D721Med (cell line): ENCODE results near the gene FHAD1.
"Not testable (repeated sequence)": the region's sequence is repeated elsewhere in the genome, so short reads cannot be mapped to it uniquely, and the experiment has no call there.

Experiments used
- DNase-seq: peaks from one replicate; pipeline ENCODE4 v3.0.0; 2011; ENCODE audit warnings: low spot score; ENCODE audit not compliant: insufficient read length
- FAIRE-seq: peaks from 2 replicates; lab custom pipeline; 2011; peaks lifted over from hg19 to GRCh38; lab: Jason Lieb, UNC
- CTCF ChIP-seq: IDR thresholded peaks from 2 replicates; pipeline ENCODE4 v1.5.1; 2012; ENCODE audit warnings: mild to moderate bottlenecking, control low read depth; ENCODE audit not compliant: insufficient read depth; ENCODE audit errors: missing control alignments

Gene FHAD1

DNA sequence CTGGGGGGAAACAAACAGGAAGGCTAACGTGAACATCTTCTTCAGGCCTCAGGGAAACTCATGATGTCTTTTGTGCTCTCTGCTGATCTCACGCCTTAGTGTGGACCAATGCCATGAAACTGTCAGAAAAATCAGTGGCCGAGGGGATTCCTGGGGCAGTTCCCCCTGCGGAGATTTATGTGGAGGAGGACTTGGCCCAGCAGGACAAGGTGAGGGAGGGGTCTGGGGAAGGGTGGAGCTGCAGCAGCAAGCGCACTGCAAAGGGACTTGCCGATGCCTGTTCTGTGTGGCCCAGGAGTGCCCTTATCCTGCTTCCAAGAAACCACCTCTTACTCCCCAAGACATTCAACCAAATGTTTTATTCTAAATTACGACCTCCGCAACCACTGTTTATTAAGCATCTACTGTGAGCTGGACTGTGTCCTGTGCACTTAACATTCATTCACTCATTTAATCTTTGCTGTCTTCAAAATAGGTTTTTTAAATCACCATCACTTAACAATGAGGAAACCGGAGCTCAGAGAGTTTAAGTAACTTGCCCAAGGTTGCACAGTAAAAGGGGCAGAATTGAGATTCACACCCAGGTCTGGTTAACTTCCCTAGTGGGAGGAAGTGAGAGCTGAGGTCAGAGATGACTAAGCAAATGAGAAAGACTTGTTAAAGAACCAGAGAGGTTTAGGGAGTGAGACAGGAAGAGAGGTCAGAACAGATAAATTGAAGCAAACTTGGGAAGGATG lies 49.7 kb downstream of the FHAD1 start:
- DNase-seq, result no peak
- TF ChIP-seq CTCF, result no peak
- FAIRE-seq, result no peak

- not testable (repeated sequence) for FAIRE-seq, DNase-seq
These were observed 51.0 kb downstream of the FHAD1 start for GRCh38 chr1:15297975-15298374.

DNA sequence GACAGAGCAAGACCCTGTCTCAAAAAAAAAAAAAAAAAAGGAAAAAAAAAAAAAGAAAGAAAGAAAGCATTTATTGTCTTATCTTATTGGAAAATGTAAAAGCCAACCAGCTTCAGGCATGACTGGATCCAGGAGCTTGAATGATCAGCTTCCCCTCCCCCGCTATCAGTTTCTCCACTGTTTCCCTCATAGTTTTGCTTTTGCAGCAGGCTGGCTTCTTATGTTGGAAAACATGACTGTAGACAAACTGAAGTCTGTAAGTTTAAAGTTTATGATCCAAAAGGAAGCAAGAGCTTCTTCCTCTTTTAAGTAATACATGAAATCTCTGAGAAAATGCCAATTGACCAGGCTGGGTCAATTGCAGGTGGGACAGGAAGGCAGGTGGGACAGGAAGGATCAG lies 52.2 kb downstream of the FHAD1 start:
- no peak for DNase-seq
- TF ChIP-seq CTCF, result no peak
- FAIRE-seq, result no peak

- no peak for DNase-seq
- no peak for TF ChIP-seq CTCF
- no peak for FAIRE-seq
These were observed 52.8 kb downstream of the FHAD1 start for GRCh38 chr1:15299806-15300205.

DNA sequence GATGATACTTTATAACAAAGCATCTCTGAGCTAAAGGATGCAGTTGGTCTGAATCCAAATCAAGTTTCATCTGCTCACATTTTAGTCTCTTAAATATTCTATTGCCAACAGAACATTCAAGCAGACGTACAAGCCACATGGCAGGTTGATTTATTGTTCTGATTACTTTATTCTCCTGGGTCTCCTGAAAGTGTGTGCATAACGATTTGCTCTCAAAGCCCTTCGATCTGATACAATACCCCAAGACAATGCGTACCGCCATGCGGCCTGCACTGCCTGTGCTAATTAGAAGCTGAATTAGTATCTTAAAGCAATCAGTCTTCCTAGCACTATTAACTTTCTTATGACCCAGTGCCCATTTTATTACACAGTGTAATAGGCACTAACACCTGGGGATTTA lies 56.9 kb downstream of the FHAD1 start:
- TF ChIP-seq CTCF, result no peak
- FAIRE-seq (no peak), DNase-seq (no peak)

DNA sequence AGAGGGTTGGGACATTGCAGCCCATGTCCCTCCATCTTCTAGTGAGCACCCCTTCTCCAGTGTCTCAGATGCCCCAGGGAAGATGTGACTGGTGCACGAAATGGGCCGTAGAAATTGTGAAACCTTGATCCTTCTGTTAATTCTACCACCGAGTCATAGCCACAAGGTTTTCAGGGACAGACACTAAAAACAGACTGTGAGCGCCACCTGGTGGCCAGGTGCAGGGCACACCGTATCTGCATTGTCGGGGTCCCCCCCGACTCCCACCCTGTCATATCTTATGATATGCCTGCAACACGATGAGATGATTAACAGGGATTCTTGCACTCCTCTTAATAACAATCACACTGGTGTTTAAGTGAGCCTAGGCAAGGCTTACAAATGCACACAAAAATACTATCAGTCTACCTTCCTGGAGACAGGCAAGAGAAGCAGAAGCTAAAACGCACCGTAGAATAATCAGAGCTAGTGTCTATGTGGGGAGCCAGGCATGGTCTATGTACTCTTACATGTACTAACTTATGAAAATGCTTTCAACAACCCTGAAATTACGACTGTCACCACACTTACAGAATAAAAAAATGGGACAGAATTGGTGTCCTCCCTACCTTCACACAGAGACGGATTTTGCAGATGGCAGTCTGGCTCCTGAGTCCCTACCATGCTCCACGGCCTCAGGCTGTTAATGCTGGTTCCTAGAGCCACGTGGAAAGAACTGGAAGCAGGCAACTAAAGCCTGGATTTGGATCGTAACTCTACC lies 57.9 kb downstream of the FHAD1 start:
- peak; percentile 85 for TF ChIP-seq CTCF
- DNase-seq (no peak), FAIRE-seq (no peak)

DNA sequence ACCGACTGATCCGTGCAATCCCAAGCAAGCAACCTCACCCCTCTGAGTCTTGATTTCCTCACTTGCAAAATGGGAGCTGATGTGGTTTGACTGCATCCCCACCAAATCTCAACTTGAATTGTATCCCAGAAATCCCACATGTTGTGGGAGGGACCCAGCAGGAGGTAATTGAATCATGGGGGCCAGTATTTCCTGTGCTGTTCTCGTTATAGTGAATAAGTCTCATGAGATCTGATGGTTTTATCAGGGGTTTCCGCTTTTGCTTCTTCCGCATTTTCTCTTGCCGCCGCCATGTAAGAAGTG lies 58.4 kb downstream of the FHAD1 start:
- TF ChIP-seq CTCF, result no peak
- DNase-seq (no peak), FAIRE-seq (no peak)

DNA sequence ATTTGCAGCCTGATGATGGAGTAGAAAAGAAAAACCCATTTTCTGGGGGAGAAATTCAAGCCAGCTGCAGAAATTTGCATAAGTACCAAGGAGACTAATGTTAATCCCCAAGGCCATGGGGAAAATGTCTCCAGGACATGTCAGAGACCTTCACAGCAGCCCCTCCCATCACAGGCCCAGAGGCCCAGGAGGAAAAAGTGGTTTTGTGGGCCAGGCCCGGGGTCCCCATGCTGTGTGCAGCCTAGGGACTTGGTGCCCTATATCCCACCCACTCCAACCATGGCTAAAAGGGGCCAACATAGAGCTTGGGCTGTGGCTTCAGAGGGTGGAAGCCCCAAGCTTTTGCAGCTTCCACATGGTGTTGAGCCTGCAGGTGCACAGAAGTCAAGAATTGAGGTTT lies 59.3 kb downstream of the FHAD1 start:
- FAIRE-seq, DNase-seq: not testable (repeated sequence)
